GM23248 (cell line): ENCODE data around the gene AKAP7. TPM values are rescaled to one million over a fixed set of nuclear protein-coding genes. Genes with fewer than 3 reads are reported as not detected.

Experiments
- DNase-seq: peaks from one replicate; pipeline ENCODE4 v3.0.0-alpha.2; 2015
- H2AFZ ChIP-seq: fragments of 200-600 bp; sonication (generic); 2 replicates; pipeline ENCODE4 v1.6.1; 2016; ENCODE audit warnings: antibody characterized with exemption
- H3F3A ChIP-seq: fragments of 200-600 bp; sonication (generic); 2 replicates; pipeline ENCODE4 v1.6.1; 2016; ENCODE audit warnings: mild to moderate bottlenecking, antibody characterized with exemption, mixed run types; ENCODE audit not compliant: insufficient read depth
- H3K27ac ChIP-seq: fragments of 200-600 bp; sonication (generic); 2 replicates; pipeline ENCODE4 v1.5.1; 2016; ENCODE audit warnings: mild to moderate bottlenecking
- H3K27me3 ChIP-seq: fragments of 200-600 bp; sonication (generic); replicated peaks from 2 replicates; pipeline ENCODE4 v1.6.1; 2016; ENCODE audit warnings: mild to moderate bottlenecking; ENCODE audit not compliant: insufficient read depth
- H3K36me3 ChIP-seq: fragments of 200-600 bp; sonication (generic); 2 replicates; pipeline ENCODE4 v1.6.1; 2016; ENCODE audit warnings: low read depth, mild to moderate bottlenecking
- H3K4me1 ChIP-seq: fragments of 200-600 bp; sonication (generic); 2 replicates; pipeline ENCODE4 v1.6.1; 2016; ENCODE audit warnings: mild to moderate bottlenecking; ENCODE audit not compliant: insufficient read depth
- H3K4me2 ChIP-seq: fragments of 200-600 bp; sonication (generic); one replicate; pipeline ENCODE4 v1.6.1; 2016; ENCODE audit warnings: mild to moderate bottlenecking; ENCODE audit not compliant: unreplicated experiment
- H3K4me3 ChIP-seq: fragments of 200-600 bp; sonication (generic); 2 replicates; pipeline ENCODE4 v1.5.1; 2016; ENCODE audit warnings: mild to moderate bottlenecking
- H3K79me2 ChIP-seq: fragments of 200-600 bp; sonication (generic); 2 replicates; pipeline ENCODE4 v1.6.1; 2016; ENCODE audit warnings: mild to moderate bottlenecking; ENCODE audit not compliant: insufficient read depth
- H3K9ac ChIP-seq: fragments of 200-600 bp; sonication (generic); 2 replicates; pipeline ENCODE4 v1.6.1; 2016; ENCODE audit warnings: mild to moderate bottlenecking
- H3K9me2 ChIP-seq: fragments of 200-600 bp; sonication (generic); 2 replicates; pipeline ENCODE4 v1.6.1; 2016; ENCODE audit warnings: mixed run types, mild to moderate bottlenecking, moderate library complexity; ENCODE audit not compliant: insufficient read depth
- H3K9me3 ChIP-seq: fragments of 200-600 bp; sonication (generic); one replicate; pipeline ENCODE4 v1.6.1; 2017; ENCODE audit warnings: low read depth
- H4K20me1 ChIP-seq: fragments of 200-600 bp; sonication (generic); 2 replicates; pipeline ENCODE4 v1.6.0; 2016; ENCODE audit not compliant: insufficient read depth
- EZH2 ChIP-seq: fragments of 200-600 bp; sonication (generic); IDR thresholded peaks from 2 replicates; pipeline ENCODE4 v1.6.1; 2018; ENCODE audit warnings: antibody characterized with exemption, mild to moderate bottlenecking; ENCODE audit not compliant: insufficient read depth, poor library complexity, severe bottlenecking
- EZH2phosphoT487 ChIP-seq: fragments of 200-600 bp; sonication (generic); IDR thresholded peaks from 2 replicates; pipeline ENCODE4 v1.6.1; 2018; ENCODE audit warnings: antibody characterized with exemption, moderate library complexity, mild to moderate bottlenecking, low read depth; ENCODE audit not compliant: insufficient read depth
- WGBS, 2 experiments: methylation state at CpG; one replicate each; pipeline ENCODE4 v1.1.6; 2015 to 2017; ENCODE audit warnings: low lambda C conversion rate in 2 of 2, low coverage in 1 of 2; ENCODE audit errors: missing lambda C conversion rate in 2 of 2; 5-methylcytosine and 5-hydroxymethylcytosine counted together
- in situ Hi-C: fragments of 300-500 bp; cut with MboI; formaldehyde crosslinking; loops from 2 replicates; pipeline ENCODE4 v1.15.0; 2020
- polyA plus RNA-seq: library from polyadenylated mRNA; unstranded; fragments of >200 nt; fragmentation: Nextera tagmentation; extraction: Ambion mirVana; gene quantifications from 2 replicates; pipeline ENCODE4 v1.2.1, GENCODE V29; 2016
- total RNA-seq: library from RNA; depleted of rRNA; stranded (reverse); fragments of >200 nt; shearing (Covaris generic); gene quantifications from 2 replicates; pipeline ENCODE4 v1.2.3, GENCODE V29; 2014

AKAP7 gene
- total and polyA plus RNA-seq, 2 experiments from 2014 or later = 3.2 to 8.2 TPM

DNA sequence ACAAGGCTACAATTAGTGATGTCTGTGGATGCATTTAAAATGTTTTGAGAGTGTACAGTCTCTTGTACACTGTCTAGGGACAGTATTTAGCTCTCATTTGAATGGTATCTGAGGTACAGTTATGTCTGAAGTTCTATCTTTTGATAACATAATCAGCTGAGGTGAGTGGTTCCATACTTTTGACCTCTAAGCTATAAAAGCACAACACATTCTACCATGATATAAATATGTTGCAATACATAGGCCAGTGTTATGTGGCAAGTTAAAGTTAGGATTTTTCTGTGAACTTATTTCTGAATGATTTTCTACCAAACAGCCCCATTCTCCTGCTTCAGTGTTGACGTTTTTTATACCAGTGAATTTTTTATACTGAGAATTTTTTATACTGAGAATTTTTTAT lies 77.6 kb downstream of the AKAP7 start:
- no peaks in the 10 kb centered on the region for H3K27me3 ChIP-seq
- no peaks in the 10 kb centered on the region for H3F3A ChIP-seq
- no peak overlapping the region for H3K9ac ChIP-seq
- no peak for DNase-seq
- H3K9me3 ChIP-seq = no peaks in the 10 kb centered on the region
- peaks cover 8% of the 10 kb centered on the region for H3K4me1 ChIP-seq
- no peak overlapping the region for H3K4me3 ChIP-seq
- in situ Hi-C loops = no loop called here
- no peaks in the 10 kb centered on the region for H4K20me1 ChIP-seq
- H3K27ac ChIP-seq = no peak overlapping the region
- TF ChIP-seq EZH2 = no peak
- no peak for TF ChIP-seq EZH2phosphoT487
- H3K36me3 ChIP-seq = no peaks in the 10 kb centered on the region
- no peaks in the 10 kb centered on the region for H3K79me2 ChIP-seq
- 54 to 70% methylated on average over 1 of the region's 1 CpG for WGBS, 2 experiments
- H3K9me2 ChIP-seq = no peaks in the 10 kb centered on the region
- H2AFZ ChIP-seq = no peak overlapping the region
- H3K4me2 ChIP-seq = no peak overlapping the region

- Histone ChIP-seq H3K4me3 (no peak overlapping the region), H3K36me3 (no peaks in the 10 kb centered on the region), H2AFZ (no peak overlapping the region), H3K79me2 (no peaks in the 10 kb centered on the region), H3K4me1 (peaks cover 8% of the 10 kb centered on the region), H4K20me1 (no peaks in the 10 kb centered on the region), H3K9ac (no peak overlapping the region), H3K27ac (no peak overlapping the region), H3K27me3 (no peaks in the 10 kb centered on the region), H3F3A (no peaks in the 10 kb centered on the region), H3K9me2 (no peaks in the 10 kb centered on the region), H3K4me2 (no peak overlapping the region), H3K9me3 (no peaks in the 10 kb centered on the region)
- DNase-seq = peak; percentile 3
- TF ChIP-seq EZH2phosphoT487 (no peak), EZH2 (no peak)
- WGBS, 2 experiments = 35 to 39% methylated on average over 3 of the region's 3 CpGs
- in situ Hi-C loops = no loop called here
These were observed 78.3 kb downstream of the AKAP7 start for GRCh38 chr6:131213501-131213990.

- no peaks in the 10 kb centered on the region for H3K9me3 ChIP-seq
- H3K4me3 ChIP-seq = no peak overlapping the region
- 98% methylated on average over 5 of the region's 5 CpGs for WGBS, 2 experiments
- peaks cover 6% of the 10 kb centered on the region for H3K4me1 ChIP-seq
- H2AFZ ChIP-seq = no peak overlapping the region
- no peak overlapping the region for H3K9ac ChIP-seq
- H3K36me3 ChIP-seq = no peaks in the 10 kb centered on the region
- H3K27me3 ChIP-seq = no peaks in the 10 kb centered on the region
- DNase-seq = no peak
- H3K27ac ChIP-seq = no peak overlapping the region
- no peak overlapping the region for H3K4me2 ChIP-seq
- no peak for TF ChIP-seq EZH2
- no peak for TF ChIP-seq EZH2phosphoT487
- H3F3A ChIP-seq = no peaks in the 10 kb centered on the region
- no peaks in the 10 kb centered on the region for H3K9me2 ChIP-seq
- H3K79me2 ChIP-seq = no peaks in the 10 kb centered on the region
- H4K20me1 ChIP-seq = no peaks in the 10 kb centered on the region
- in situ Hi-C loops = no loop called here
These were observed 80.0 kb downstream of the AKAP7 start for GRCh38 chr6:131215219-131215618.

DNA sequence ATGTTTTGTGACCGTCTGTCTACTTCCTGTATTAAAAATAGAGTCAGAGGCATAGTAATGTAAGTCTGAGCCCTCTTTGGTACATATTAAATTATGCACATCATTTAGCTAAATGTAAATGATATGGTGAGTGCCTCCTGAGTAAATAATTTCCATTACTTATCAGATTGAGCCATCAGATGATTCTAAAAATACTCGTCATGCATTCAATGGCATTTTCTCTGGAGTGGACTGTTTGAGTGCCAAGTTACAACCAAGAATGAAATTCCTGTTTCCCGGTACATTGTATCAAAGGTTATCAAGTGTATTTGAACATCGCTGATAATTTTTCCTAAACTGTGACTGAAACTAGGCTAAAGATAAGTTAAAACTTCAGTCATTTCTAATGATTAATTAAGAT lies 81.0 kb downstream of the AKAP7 start:
- DNase-seq = no peak
- H4K20me1 ChIP-seq = no peaks in the 10 kb centered on the region

GRCh38 chr6:131222773-131223172 lies 87.5 kb downstream of the AKAP7 start:
- Histone ChIP-seq H3K27ac (no peak overlapping the region), H3K4me2 (no peak overlapping the region), H3F3A (no peaks in the 10 kb centered on the region), H3K9me2 (no peaks in the 10 kb centered on the region), H3K36me3 (no peaks in the 10 kb centered on the region), H3K4me1 (no peaks in the 10 kb centered on the region), H3K27me3 (no peaks in the 10 kb centered on the region), H3K9me3 (no peaks in the 10 kb centered on the region), H2AFZ (no peak overlapping the region), H3K4me3 (no peak overlapping the region), H3K79me2 (no peaks in the 10 kb centered on the region), H4K20me1 (no peaks in the 10 kb centered on the region), H3K9ac (no peak overlapping the region)
- TF ChIP-seq EZH2phosphoT487 (no peak), EZH2 (no peak)
- no peak for DNase-seq
- in situ Hi-C loops = no loop called here
- 94 to 95% methylated on average over 2 of the region's 2 CpGs for WGBS, 2 experiments

More for the DNA sequence above, 81.0 kb downstream of the AKAP7 start:
- 83 to 86% methylated on average over 4 of the region's 4 CpGs for WGBS, 2 experiments
- Histone ChIP-seq H2AFZ (no peak overlapping the region), H3F3A (no peaks in the 10 kb centered on the region), H3K27ac (no peak overlapping the region), H3K4me3 (no peak overlapping the region), H3K27me3 (no peaks in the 10 kb centered on the region), H3K79me2 (no peaks in the 10 kb centered on the region), H3K9me2 (no peaks in the 10 kb centered on the region), H3K9me3 (no peaks in the 10 kb centered on the region), H3K9ac (no peak overlapping the region), H3K4me2 (no peak overlapping the region), H3K4me1 (no peaks in the 10 kb centered on the region), H3K36me3 (no peaks in the 10 kb centered on the region)
- in situ Hi-C loops = no loop called here
- no peak for TF ChIP-seq EZH2
- no peak for TF ChIP-seq EZH2phosphoT487
